Neural progenitor cell (in vitro differentiated cells): ENCODE measurements around the gene CELF4. TPM values are rescaled to one million over a fixed set of nuclear protein-coding genes. Genes with fewer than 3 reads are reported as not detected.
A peak's percentile ranks its signal among the peaks of the same experiment; 100 is the strongest.

Experiments
- DNase-seq: peaks from one replicate; pipeline ENCODE4 v3.0.0-alpha.2; 2016; ENCODE audit warnings: low spot score
- H2AFZ ChIP-seq: fragments of 200-600 bp; sonication (generic); replicated peaks from 2 replicates; pipeline ENCODE4 v1.6.1; 2016; ENCODE audit warnings: antibody characterized with exemption
- H3F3A ChIP-seq: fragments of 200-600 bp; sonication (generic); 2 replicates; pipeline ENCODE4 v1.6.1; 2016; ENCODE audit warnings: antibody characterized with exemption, low read depth
- H3K27ac ChIP-seq: fragments of 200-600 bp; sonication (generic); 2 replicates; pipeline ENCODE4 v1.5.1; 2016; ENCODE audit warnings: mild to moderate bottlenecking
- H3K27me3 ChIP-seq: fragments of 200-600 bp; sonication (generic); 2 replicates; pipeline ENCODE4 v1.6.1; 2016; ENCODE audit warnings: mild to moderate bottlenecking, moderate library complexity
- H3K36me3 ChIP-seq: fragments of 200-600 bp; sonication (generic); 2 replicates; pipeline ENCODE4 v1.5.1; 2016
- H3K4me1 ChIP-seq: fragments of 200-600 bp; sonication (generic); 2 replicates; pipeline ENCODE4 v1.6.1; 2016; ENCODE audit warnings: mixed run types
- H3K4me2 ChIP-seq: fragments of 200-600 bp; sonication (generic); 2 replicates; pipeline ENCODE4 v1.6.1; 2016
- H3K4me3 ChIP-seq: fragments of 200-600 bp; sonication (generic); 2 replicates; pipeline ENCODE4 v1.5.1; 2016
- H3K79me2 ChIP-seq: fragments of 200-600 bp; sonication (generic); 2 replicates; pipeline ENCODE4 v1.6.1; 2016; ENCODE audit warnings: low read depth
- H3K9ac ChIP-seq: fragments of 200-600 bp; sonication (generic); 2 replicates; pipeline ENCODE4 v1.6.1; 2016
- H3K9me3 ChIP-seq: fragments of 200-600 bp; sonication (generic); 2 replicates; pipeline ENCODE4 v1.5.1; 2016; ENCODE audit warnings: low read depth
- H4K20me1 ChIP-seq: fragments of 200-600 bp; sonication (generic); 2 replicates; pipeline ENCODE4 v1.6.1; 2016; ENCODE audit warnings: low read depth
- H3K27ac Mint-ChIP-seq: 3 replicates; pipeline ENCODE4 v1.8.0; 2021; ENCODE audit warnings: mixed read lengths
- H3K27me3 Mint-ChIP-seq: 2 replicates; pipeline ENCODE4 v1.8.0; 2022; ENCODE audit warnings: low read depth, mild to moderate bottlenecking, inconsistent platforms, moderate library complexity, mixed read lengths; ENCODE audit not compliant: insufficient read depth
- H3K36me3 Mint-ChIP-seq: 3 replicates; pipeline ENCODE4 v1.8.0; 2021; ENCODE audit warnings: mixed read lengths
- H3K4me1 Mint-ChIP-seq: 3 replicates; pipeline ENCODE4 v1.8.0; 2021; ENCODE audit warnings: mixed read lengths
- H3K4me3 Mint-ChIP-seq: 3 replicates; pipeline ENCODE4 v1.8.0; 2021; ENCODE audit warnings: mild to moderate bottlenecking, moderate library complexity, mixed read lengths
- H3K9me3 Mint-ChIP-seq: 3 replicates; pipeline ENCODE4 v1.8.0; 2020; ENCODE audit warnings: mixed read lengths
- EZH2 ChIP-seq: fragments of 200-600 bp; sonication (generic); IDR thresholded peaks from 2 replicates; pipeline ENCODE4 v1.6.1; 2017; ENCODE audit warnings: antibody characterized with exemption, mild to moderate bottlenecking, moderate library complexity
- EZH2phosphoT487 ChIP-seq: fragments of 200-600 bp; sonication (generic); IDR thresholded peaks from 2 replicates; pipeline ENCODE4 v1.6.1; 2017; ENCODE audit warnings: antibody characterized with exemption
- total RNA-seq: library from RNA; depleted of rRNA; stranded (reverse); fragments of >200 nt; gene quantifications from 2 replicates; pipeline ENCODE4 v1.2.3, GENCODE V29; 2015; ENCODE audit warnings: low replicate concordance
- TF ChIP-seq, protein P1 (sequence below): fragments of 200-600 bp; sonication (generic); IDR thresholded peaks from 2 replicates; pipeline ENCODE4 v1.5.1; 2017; ENCODE audit warnings: antibody characterized with exemption, mild to moderate bottlenecking

The CELF4 gene
- total RNA-seq, 1 donor from 2014 or later: 1.8 TPM

DNA sequence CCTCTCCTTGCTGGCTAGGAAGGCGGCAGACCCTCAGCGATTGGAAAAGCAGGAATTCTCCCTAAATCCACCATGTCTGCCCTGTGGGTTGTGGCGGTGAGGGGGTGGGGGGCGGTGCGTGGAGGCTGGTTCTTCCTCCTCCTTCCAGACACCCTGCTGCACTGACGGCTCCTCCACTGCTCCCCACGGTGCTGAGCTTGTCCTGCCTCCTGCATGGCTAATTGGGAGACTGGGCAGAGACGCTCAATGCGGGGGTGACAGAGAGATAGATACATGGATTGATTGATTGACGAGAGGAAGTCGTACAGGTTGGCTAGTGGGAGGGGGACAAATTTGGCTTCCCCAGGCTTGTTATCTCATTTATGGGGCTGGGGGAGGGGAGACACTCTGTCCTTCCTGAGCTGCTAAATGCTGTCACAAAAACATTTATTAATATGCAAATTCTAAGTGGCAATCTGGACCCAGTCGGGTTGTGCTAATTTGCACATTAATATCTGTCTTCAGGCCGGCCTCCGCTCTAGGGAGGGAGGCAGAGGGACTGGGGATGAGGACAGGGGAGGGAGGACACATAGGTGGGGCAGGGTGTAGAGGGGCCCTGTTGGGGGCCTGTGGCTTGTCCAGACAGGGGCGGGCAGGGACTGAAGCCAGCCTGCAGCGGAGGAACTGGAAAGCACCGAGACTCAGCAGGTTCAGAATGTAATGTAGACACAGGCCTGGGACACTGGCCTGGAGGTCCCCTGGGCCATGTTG lies 181.6 kb downstream of the CELF4 start:
- H3K27ac Mint-ChIP-seq: no peak overlapping the region
- no peaks in the 10 kb centered on the region for H3K4me1 Mint-ChIP-seq
- Histone ChIP-seq H3K9ac (no peak overlapping the region), H3K79me2 (no peaks in the 10 kb centered on the region), H2AFZ (no peak overlapping the region), H3K36me3 (no peaks in the 10 kb centered on the region), H3K4me2 (no peak overlapping the region), H3K4me1 (no peaks in the 10 kb centered on the region), H3K9me3 (no peaks in the 10 kb centered on the region), H3F3A (no peaks in the 10 kb centered on the region), H3K27ac (no peak overlapping the region), H3K27me3 (no peaks in the 10 kb centered on the region), H4K20me1 (no peaks in the 10 kb centered on the region), H3K4me3 (no peak overlapping the region)
- DNase-seq: no peak
- H3K4me3 Mint-ChIP-seq: no peak overlapping the region
- TF ChIP-seq EZH2phosphoT487 (no peak), EZH2 (no peak)
- TF ChIP-seq, protein P1, sequence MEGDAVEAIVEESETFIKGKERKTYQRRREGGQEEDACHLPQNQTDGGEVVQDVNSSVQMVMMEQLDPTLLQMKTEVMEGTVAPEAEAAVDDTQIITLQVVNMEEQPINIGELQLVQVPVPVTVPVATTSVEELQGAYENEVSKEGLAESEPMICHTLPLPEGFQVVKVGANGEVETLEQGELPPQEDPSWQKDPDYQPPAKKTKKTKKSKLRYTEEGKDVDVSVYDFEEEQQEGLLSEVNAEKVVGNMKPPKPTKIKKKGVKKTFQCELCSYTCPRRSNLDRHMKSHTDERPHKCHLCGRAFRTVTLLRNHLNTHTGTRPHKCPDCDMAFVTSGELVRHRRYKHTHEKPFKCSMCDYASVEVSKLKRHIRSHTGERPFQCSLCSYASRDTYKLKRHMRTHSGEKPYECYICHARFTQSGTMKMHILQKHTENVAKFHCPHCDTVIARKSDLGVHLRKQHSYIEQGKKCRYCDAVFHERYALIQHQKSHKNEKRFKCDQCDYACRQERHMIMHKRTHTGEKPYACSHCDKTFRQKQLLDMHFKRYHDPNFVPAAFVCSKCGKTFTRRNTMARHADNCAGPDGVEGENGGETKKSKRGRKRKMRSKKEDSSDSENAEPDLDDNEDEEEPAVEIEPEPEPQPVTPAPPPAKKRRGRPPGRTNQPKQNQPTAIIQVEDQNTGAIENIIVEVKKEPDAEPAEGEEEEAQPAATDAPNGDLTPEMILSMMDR: no peak
- no peaks in the 10 kb centered on the region for H3K36me3 Mint-ChIP-seq
- peaks cover 7% of the 10 kb centered on the region for H3K9me3 Mint-ChIP-seq
- H3K27me3 Mint-ChIP-seq: peaks cover 7% of the 10 kb centered on the region

DNA sequence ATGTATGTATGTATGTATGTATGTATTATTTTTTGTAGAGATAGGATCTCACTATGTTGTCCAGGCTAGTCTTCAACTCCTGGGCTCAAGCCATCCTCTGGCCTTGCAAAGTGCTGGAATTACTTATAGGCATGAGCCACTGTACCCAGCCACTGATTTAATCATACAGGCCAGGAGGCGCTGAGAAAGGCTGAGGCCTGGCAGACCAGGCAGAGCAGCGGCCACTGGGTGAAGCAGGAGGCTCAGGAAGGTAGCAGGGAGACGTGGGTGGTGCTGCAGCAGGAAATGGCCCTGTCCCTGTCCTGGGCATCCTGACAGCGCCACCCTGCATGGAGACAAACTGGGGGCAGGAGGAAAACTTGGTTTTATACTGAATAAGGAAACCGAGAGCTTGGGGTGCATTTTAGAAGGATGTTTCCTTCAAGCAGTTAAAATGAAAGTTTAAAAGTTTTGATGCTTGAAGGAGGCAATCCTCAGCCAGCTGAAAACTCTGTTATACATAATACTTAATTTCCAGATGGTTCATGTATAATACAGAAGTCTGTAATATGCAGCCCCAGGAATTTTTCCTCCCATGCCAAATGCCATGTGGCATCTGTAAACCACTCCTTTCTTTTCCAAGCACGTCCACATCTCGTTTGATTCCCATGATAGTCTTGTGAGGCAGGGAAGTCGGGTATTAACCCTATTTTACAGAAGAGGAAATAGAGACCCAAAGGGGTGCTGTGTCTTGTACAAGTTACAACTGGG lies 182.4 kb downstream of the CELF4 start:
- peaks cover under 1% of the 10 kb centered on the region for H3K9me3 Mint-ChIP-seq
- H3K27ac Mint-ChIP-seq: no peak overlapping the region
- H3K36me3 Mint-ChIP-seq: no peaks in the 10 kb centered on the region
- TF ChIP-seq EZH2phosphoT487: no peak
- TF ChIP-seq EZH2: no peak
- TF ChIP-seq, protein P1: no peak
- Histone ChIP-seq H3K27ac (no peak overlapping the region), H3K9me3 (no peaks in the 10 kb centered on the region), H3K27me3 (no peaks in the 10 kb centered on the region), H3K79me2 (no peaks in the 10 kb centered on the region), H2AFZ (no peak overlapping the region), H3K4me3 (no peak overlapping the region), H3K9ac (no peak overlapping the region), H3F3A (no peaks in the 10 kb centered on the region), H3K4me2 (no peak overlapping the region), H4K20me1 (no peaks in the 10 kb centered on the region), H3K4me1 (no peaks in the 10 kb centered on the region), H3K36me3 (no peaks in the 10 kb centered on the region)
- H3K4me1 Mint-ChIP-seq: no peaks in the 10 kb centered on the region
- no peak overlapping the region for H3K4me3 Mint-ChIP-seq
- peaks cover 7% of the 10 kb centered on the region for H3K27me3 Mint-ChIP-seq
- DNase-seq: no peak

DNA sequence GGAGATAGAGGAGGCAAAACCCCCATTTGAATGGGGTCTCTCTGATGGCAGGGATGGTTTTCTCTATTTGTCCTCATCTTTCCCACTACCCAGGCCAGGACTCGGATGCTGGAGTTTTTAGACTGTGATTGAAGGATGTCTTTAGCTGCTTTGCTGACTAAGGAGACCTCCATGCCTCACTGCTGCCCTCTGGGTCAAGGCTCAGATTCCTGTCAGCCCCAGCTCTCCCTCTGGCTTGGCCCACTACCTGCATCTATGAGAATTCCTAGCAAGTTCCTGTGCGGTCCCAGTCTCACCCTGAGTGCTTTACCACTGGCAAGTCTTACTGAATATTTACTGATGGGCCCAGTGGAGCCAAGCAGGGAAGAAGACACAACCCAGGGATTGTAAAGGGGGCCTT lies 184.0 kb downstream of the CELF4 start:
- Mint-ChIP-seq H3K36me3 (no peaks in the 10 kb centered on the region), H3K27me3 (peaks cover 10% of the 10 kb centered on the region)

More for the DNA sequence above, 184.0 kb downstream of the CELF4 start:
- no peak overlapping the region for H3K4me2 ChIP-seq
- no peaks in the 10 kb centered on the region for H3K9me3 Mint-ChIP-seq
- H3K27ac ChIP-seq: no peak overlapping the region
- H3K27ac Mint-ChIP-seq: no peak overlapping the region
- H3K9me3 ChIP-seq: no peaks in the 10 kb centered on the region
- TF ChIP-seq, protein P1: peak; percentile 20
- TF ChIP-seq EZH2: no peak
- TF ChIP-seq EZH2phosphoT487: no peak
- no peaks in the 10 kb centered on the region for H3K27me3 ChIP-seq
- H3K4me1 ChIP-seq: peaks cover 5% of the 10 kb centered on the region
- no peaks in the 10 kb centered on the region for H3K79me2 ChIP-seq
- H3K4me3 ChIP-seq: no peak overlapping the region
- H3K9ac ChIP-seq: no peak overlapping the region
- no peak overlapping the region for H3K4me3 Mint-ChIP-seq
- no peaks in the 10 kb centered on the region for H4K20me1 ChIP-seq
- no peaks in the 10 kb centered on the region for H3K4me1 Mint-ChIP-seq
- H3F3A ChIP-seq: no peaks in the 10 kb centered on the region
- no peak for DNase-seq
- no peaks in the 10 kb centered on the region for H3K36me3 ChIP-seq
- H2AFZ ChIP-seq: no peak overlapping the region
